Measurements from ENCODE around the gene INTS3.

GRCh38 chr1:153774780-153775457 lies 47.1 kb downstream of the INTS3 start, which contains the start of gene SLC27A3:
- TF ChIP-seq, protein P1, sequence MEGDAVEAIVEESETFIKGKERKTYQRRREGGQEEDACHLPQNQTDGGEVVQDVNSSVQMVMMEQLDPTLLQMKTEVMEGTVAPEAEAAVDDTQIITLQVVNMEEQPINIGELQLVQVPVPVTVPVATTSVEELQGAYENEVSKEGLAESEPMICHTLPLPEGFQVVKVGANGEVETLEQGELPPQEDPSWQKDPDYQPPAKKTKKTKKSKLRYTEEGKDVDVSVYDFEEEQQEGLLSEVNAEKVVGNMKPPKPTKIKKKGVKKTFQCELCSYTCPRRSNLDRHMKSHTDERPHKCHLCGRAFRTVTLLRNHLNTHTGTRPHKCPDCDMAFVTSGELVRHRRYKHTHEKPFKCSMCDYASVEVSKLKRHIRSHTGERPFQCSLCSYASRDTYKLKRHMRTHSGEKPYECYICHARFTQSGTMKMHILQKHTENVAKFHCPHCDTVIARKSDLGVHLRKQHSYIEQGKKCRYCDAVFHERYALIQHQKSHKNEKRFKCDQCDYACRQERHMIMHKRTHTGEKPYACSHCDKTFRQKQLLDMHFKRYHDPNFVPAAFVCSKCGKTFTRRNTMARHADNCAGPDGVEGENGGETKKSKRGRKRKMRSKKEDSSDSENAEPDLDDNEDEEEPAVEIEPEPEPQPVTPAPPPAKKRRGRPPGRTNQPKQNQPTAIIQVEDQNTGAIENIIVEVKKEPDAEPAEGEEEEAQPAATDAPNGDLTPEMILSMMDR (IDR thresholded peaks at IDR 0.05; ENCODE audit: poor library complexity, severe bottlenecking) = no peak
- TF ChIP-seq EP300 (conservative IDR thresholded peaks at IDR 0.05; ENCODE audit: poor library complexity, severe bottlenecking) (no peak), TAF1 (IDR thresholded peaks at IDR 0.05; ENCODE audit: low read depth) (no peak), REST (IDR thresholded peaks at IDR 0.05; ENCODE audit: borderline replicate concordance) (no peak), EZH2 (IDR thresholded peaks at IDR 0.05; ENCODE audit: borderline replicate concordance, insufficient read depth, low read length, poor library complexity, severe bottlenecking) (no peak), MXI1 (conservative IDR thresholded peaks at IDR 0.05; ENCODE audit: poor library complexity, severe bottlenecking) (no peak), POLR2AphosphoS5 (IDR thresholded peaks at IDR 0.05) (no peak), RAD21 (conservative IDR thresholded peaks at IDR 0.05) (no peak), SMC3 (conservative IDR thresholded peaks at IDR 0.05; ENCODE audit: poor library complexity) (no peak)
